ENCODE measurements around the gene NMNAT2. TPM values are rescaled to one million over a fixed set of nuclear protein-coding genes. Genes with fewer than 3 reads are reported as not detected.

NMNAT2 gene
- total and polyA plus RNA-seq, 2 experiments from 2014 or later: 3.6 to 10.0 TPM

DNA sequence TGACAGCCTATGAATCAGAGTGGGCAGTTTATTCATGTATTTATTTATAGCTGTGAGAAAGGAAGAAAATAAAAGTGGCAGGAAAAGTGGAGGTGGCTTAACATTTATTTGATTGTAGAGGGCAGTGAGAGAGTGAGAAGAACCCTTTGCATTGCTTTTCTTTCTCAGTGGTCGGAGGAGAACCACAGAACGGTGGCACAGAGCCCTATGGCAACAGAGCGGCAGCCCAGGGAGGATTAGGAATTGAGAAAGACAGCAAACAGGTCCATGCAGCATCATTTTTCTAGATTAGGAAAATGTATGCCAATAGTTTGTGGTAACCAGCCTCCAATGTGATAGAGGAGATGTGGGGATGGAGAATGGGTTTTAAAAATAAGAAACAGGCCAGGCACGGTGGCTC is 53.1 kb downstream of the NMNAT2 start (continued):
- TF ChIP-seq, protein P1, sequence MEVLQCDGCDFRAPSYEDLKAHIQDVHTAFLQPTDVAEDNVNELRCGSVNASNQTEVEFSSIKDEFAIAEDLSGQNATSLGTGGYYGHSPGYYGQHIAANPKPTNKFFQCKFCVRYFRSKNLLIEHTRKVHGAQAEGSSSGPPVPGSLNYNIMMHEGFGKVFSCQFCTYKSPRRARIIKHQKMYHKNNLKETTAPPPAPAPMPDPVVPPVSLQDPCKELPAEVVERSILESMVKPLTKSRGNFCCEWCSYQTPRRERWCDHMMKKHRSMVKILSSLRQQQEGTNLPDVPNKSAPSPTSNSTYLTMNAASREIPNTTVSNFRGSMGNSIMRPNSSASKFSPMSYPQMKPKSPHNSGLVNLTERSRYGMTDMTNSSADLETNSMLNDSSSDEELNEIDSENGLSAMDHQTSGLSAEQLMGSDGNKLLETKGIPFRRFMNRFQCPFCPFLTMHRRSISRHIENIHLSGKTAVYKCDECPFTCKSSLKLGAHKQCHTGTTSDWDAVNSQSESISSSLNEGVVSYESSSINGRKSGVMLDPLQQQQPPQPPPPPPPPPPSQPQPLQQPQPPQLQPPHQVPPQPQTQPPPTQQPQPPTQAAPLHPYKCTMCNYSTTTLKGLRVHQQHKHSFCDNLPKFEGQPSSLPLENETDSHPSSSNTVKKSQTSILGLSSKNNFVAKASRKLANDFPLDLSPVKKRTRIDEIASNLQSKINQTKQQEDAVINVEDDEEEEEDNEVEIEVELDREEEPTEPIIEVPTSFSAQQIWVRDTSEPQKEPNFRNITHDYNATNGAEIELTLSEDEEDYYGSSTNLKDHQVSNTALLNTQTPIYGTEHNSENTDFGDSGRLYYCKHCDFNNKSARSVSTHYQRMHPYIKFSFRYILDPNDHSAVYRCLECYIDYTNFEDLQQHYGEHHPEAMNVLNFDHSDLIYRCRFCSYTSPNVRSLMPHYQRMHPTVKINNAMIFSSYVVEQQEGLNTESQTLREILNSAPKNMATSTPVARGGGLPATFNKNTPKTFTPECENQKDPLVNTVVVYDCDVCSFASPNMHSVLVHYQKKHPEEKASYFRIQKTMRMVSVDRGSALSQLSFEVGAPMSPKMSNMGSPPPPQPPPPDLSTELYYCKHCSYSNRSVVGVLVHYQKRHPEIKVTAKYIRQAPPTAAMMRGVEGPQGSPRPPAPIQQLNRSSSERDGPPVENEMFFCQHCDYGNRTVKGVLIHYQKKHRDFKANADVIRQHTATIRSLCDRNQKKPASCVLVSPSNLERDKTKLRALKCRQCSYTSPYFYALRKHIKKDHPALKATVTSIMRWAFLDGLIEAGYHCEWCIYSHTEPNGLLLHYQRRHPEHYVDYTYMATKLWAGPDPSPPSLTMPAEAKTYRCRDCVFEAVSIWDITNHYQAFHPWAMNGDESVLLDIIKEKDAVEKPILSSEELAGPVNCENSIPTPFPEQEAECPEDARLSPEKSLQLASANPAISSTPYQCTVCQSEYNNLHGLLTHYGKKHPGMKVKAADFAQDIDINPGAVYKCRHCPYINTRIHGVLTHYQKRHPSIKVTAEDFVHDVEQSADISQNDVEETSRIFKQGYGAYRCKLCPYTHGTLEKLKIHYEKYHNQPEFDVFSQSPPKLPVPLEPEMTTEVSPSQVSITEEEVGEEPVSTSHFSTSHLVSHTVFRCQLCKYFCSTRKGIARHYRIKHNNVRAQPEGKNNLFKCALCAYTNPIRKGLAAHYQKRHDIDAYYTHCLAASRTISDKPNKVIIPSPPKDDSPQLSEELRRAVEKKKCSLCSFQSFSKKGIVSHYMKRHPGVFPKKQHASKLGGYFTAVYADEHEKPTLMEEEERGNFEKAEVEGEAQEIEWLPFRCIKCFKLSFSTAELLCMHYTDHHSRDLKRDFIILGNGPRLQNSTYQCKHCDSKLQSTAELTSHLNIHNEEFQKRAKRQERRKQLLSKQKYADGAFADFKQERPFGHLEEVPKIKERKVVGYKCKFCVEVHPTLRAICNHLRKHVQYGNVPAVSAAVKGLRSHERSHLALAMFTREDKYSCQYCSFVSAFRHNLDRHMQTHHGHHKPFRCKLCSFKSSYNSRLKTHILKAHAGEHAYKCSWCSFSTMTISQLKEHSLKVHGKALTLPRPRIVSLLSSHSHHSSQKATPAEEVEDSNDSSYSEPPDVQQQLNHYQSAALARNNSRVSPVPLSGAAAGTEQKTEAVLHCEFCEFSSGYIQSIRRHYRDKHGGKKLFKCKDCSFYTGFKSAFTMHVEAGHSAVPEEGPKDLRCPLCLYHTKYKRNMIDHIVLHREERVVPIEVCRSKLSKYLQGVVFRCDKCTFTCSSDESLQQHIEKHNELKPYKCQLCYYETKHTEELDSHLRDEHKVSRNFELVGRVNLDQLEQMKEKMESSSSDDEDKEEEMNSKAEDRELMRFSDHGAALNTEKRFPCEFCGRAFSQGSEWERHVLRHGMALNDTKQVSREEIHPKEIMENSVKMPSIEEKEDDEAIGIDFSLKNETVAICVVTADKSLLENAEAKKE (CRISPR knock-in tag; IDR thresholded peaks at IDR 0.05): no peak
- no peak for TF ChIP-seq JUNB (IDR thresholded peaks at IDR 0.05; ENCODE audit: unreplicated experiment)
- no peak for TF ChIP-seq NANOG (IDR thresholded peaks at IDR 0.05; ENCODE audit: borderline replicate concordance)
- TF ChIP-seq STAT1 (IDR thresholded peaks at IDR 0.05; ENCODE audit: unreplicated experiment): no peak
- no peak for TF ChIP-seq POLR2AphosphoS5 (IDR thresholded peaks at IDR 0.05; ENCODE audit: low read depth)
- no peak for TF ChIP-seq ZNF331 (CRISPR knock-in tag; IDR thresholded peaks at IDR 0.05; ENCODE audit: low read depth)

DNA sequence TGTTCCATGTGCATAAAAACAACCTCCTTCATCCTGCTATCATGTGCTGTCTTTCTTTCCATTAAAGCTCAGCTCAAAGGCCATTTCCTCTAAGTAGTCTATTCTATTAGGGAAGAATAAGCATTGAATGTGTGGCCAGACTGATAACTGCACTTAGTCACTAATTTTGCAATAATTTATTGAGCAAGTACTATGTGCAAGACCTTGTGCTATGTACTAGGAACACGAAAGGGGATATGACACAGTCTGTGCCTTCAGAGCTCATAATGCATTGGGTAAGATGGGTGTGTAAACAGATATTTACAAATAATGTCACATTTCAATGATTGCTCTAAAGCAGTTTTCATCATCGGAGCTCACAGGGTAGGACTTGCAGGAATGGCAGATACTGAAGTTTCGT is 54.2 kb downstream of the NMNAT2 start:
- no peak overlapping the region for H3K4me2 ChIP-seq
- H4K20me1 ChIP-seq (replicated peaks; ENCODE audit: insufficient read depth): no peaks in the 10 kb centered on the region
- Mint-ChIP-seq H3K27me3 (ENCODE audit: insufficient read depth, low read depth, poor library complexity) (no peaks in the 10 kb centered on the region), H3K27ac (no peak overlapping the region), H3K4me1 (peaks cover 6% of the 10 kb centered on the region; the same call in 2 of the 3 replicates), H3K9me3 (no peaks in the 10 kb centered on the region), H3K36me3 (ENCODE audit: low read depth) (no peaks in the 10 kb centered on the region), H3K4me3 (no peak overlapping the region)
- H2AFZ ChIP-seq: no peak overlapping the region
- no peaks in the 10 kb centered on the region for H3K9me2 ChIP-seq (ENCODE audit: insufficient read depth)
- no peak for DNase-seq (ENCODE audit: low spot score)
- no peak overlapping the region for H3K27ac ChIP-seq (ENCODE audit: low read depth)
- no peaks in the 10 kb centered on the region for H3K27me3 ChIP-seq (ENCODE audit: insufficient read depth)
- no peaks in the 10 kb centered on the region for H3F3A ChIP-seq (replicated peaks; ENCODE audit: low read depth)
- no peaks in the 10 kb centered on the region for H3K4me1 ChIP-seq (ENCODE audit: insufficient read depth)
- no peaks in the 10 kb centered on the region for H3K36me3 ChIP-seq (ENCODE audit: insufficient read depth)
- no peak for ATAC-seq
- H3K4me3 ChIP-seq: no peak overlapping the region
- H3K79me2 ChIP-seq (replicated peaks; ENCODE audit: insufficient read depth): no peaks in the 10 kb centered on the region
- TF ChIP-seq ZNF114 (CRISPR knock-in tag; IDR thresholded peaks at IDR 0.05): no peak
- no peak for TF ChIP-seq NANOG (IDR thresholded peaks at IDR 0.05; ENCODE audit: borderline replicate concordance)
- TF ChIP-seq CREB1 (CRISPR knock-in tag; IDR thresholded peaks at IDR 0.05; ENCODE audit: low read depth): no peak
- TF ChIP-seq, protein P2, sequence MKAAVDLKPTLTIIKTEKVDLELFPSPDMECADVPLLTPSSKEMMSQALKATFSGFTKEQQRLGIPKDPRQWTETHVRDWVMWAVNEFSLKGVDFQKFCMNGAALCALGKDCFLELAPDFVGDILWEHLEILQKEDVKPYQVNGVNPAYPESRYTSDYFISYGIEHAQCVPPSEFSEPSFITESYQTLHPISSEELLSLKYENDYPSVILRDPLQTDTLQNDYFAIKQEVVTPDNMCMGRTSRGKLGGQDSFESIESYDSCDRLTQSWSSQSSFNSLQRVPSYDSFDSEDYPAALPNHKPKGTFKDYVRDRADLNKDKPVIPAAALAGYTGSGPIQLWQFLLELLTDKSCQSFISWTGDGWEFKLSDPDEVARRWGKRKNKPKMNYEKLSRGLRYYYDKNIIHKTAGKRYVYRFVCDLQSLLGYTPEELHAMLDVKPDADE (IDR thresholded peaks at IDR 0.05): no peak
- no peak for TF ChIP-seq EZH2 (IDR thresholded peaks at IDR 0.05; ENCODE audit: low read depth, unreplicated experiment)
- no peak for TF ChIP-seq POLR2AphosphoS5 (IDR thresholded peaks at IDR 0.05; ENCODE audit: low read depth)
- TF ChIP-seq, protein P3, sequence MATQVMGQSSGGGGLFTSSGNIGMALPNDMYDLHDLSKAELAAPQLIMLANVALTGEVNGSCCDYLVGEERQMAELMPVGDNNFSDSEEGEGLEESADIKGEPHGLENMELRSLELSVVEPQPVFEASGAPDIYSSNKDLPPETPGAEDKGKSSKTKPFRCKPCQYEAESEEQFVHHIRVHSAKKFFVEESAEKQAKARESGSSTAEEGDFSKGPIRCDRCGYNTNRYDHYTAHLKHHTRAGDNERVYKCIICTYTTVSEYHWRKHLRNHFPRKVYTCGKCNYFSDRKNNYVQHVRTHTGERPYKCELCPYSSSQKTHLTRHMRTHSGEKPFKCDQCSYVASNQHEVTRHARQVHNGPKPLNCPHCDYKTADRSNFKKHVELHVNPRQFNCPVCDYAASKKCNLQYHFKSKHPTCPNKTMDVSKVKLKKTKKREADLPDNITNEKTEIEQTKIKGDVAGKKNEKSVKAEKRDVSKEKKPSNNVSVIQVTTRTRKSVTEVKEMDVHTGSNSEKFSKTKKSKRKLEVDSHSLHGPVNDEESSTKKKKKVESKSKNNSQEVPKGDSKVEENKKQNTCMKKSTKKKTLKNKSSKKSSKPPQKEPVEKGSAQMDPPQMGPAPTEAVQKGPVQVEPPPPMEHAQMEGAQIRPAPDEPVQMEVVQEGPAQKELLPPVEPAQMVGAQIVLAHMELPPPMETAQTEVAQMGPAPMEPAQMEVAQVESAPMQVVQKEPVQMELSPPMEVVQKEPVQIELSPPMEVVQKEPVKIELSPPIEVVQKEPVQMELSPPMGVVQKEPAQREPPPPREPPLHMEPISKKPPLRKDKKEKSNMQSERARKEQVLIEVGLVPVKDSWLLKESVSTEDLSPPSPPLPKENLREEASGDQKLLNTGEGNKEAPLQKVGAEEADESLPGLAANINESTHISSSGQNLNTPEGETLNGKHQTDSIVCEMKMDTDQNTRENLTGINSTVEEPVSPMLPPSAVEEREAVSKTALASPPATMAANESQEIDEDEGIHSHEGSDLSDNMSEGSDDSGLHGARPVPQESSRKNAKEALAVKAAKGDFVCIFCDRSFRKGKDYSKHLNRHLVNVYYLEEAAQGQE (IDR thresholded peaks at IDR 0.05; ENCODE audit: unreplicated experiment): no peak
